ENCODE data around the gene SPATA32.

GRCh38 chr17:45247429-45248131 lies 14.3 kb downstream of the SPATA32 start:
- no peak for TF ChIP-seq ZNF169 (tag by site-specific recombination; IDR thresholded peaks at IDR 0.05)
- TF ChIP-seq CTCF (tag by site-specific recombination; IDR thresholded peaks at IDR 0.05): no peak; the same call in 1 of the 2 replicates
- TF ChIP-seq TCF7L2 (IDR thresholded peaks at IDR 0.05; ENCODE audit: borderline replicate concordance, low read depth, low read length): no peak
- no peak for TF ChIP-seq ZNF658 (tag by site-specific recombination; IDR thresholded peaks at IDR 0.05)
- peak; percentile 90 for TF ChIP-seq ZEB2 (tag by site-specific recombination; IDR thresholded peaks at IDR 0.05)
- no peak; the same call in 1 of the 2 replicates for TF ChIP-seq TSHZ1 (tag by site-specific recombination; IDR thresholded peaks at IDR 0.05; ENCODE audit: borderline replicate concordance)
- TF ChIP-seq ZNF24 (tag by site-specific recombination; IDR thresholded peaks at IDR 0.05): peak; percentile 77; the same call in 1 of the 2 replicates
- TF ChIP-seq ZBTB7A (tag by site-specific recombination; IDR thresholded peaks at IDR 0.05; ENCODE audit: low read depth): peak; percentile 58; the same call in 1 of the 2 replicates

Data from HEK293 (cell line).